ENCODE results near the gene VPS54.

The VPS54 gene

GRCh38 chr2:63880625-63881024 lies 138.6 kb downstream of the VPS54 start:
- Mint-ChIP-seq H3K27me3 (no peaks in the 10 kb centered on the region), H3K36me3 (ENCODE audit: insufficient read depth) (peaks cover 37% of the 10 kb centered on the region), H3K4me1 (peaks cover 34% of the 10 kb centered on the region), H3K27ac (ENCODE audit: low read depth) (peak overlapping the region; percentile 24), H3K4me3 (no peak overlapping the region), H3K9me3 (no peaks in the 10 kb centered on the region)
- DNase-seq (ENCODE audit: low spot score in 2 of 2) (no peak), ATAC-seq (replicated peaks; ENCODE audit: extremely low read depth, poor library complexity, severe bottlenecking) (no peak)

GRCh38 chr2:63879876-63880433 lies 139.3 kb downstream of the VPS54 start:
- DNase-seq (ENCODE audit: low spot score in 2 of 2) (no peak), ATAC-seq (replicated peaks; ENCODE audit: extremely low read depth, poor library complexity, severe bottlenecking) (no peak)
- H3K36me3 Mint-ChIP-seq (ENCODE audit: insufficient read depth) = peaks cover 32% of the 10 kb centered on the region
- no peaks in the 10 kb centered on the region for H3K9me3 Mint-ChIP-seq
- peak overlapping the region; percentile 24 for H3K27ac Mint-ChIP-seq (ENCODE audit: low read depth)
- no peaks in the 10 kb centered on the region for H3K27me3 Mint-ChIP-seq
- H3K4me3 Mint-ChIP-seq = no peak overlapping the region
- peaks cover 39% of the 10 kb centered on the region for H3K4me1 Mint-ChIP-seq

GRCh38 chr2:63878486-63878885 lies 140.7 kb downstream of the VPS54 start:
- H3K36me3 Mint-ChIP-seq (ENCODE audit: insufficient read depth) = peaks cover 21% of the 10 kb centered on the region
- DNase-seq (ENCODE audit: low spot score in 2 of 2) = no peak
- no peaks in the 10 kb centered on the region for H3K27me3 Mint-ChIP-seq
- no peaks in the 10 kb centered on the region for H3K9me3 Mint-ChIP-seq
- no peak for ATAC-seq (replicated peaks; ENCODE audit: extremely low read depth, poor library complexity, severe bottlenecking)
- H3K27ac Mint-ChIP-seq (ENCODE audit: low read depth) = no peak overlapping the region
- H3K4me3 Mint-ChIP-seq = no peak overlapping the region
- H3K4me1 Mint-ChIP-seq = peaks cover 51% of the 10 kb centered on the region

GRCh38 chr2:63876311-63876710 lies 142.9 kb downstream of the VPS54 start:
- peaks cover 14% of the 10 kb centered on the region for H3K36me3 Mint-ChIP-seq (ENCODE audit: insufficient read depth)
- no peak for DNase-seq (ENCODE audit: low spot score in 2 of 2)
- no peaks in the 10 kb centered on the region for H3K27me3 Mint-ChIP-seq
- H3K4me3 Mint-ChIP-seq = no peak overlapping the region
- H3K27ac Mint-ChIP-seq (ENCODE audit: low read depth) = peak overlapping the region; percentile 24
- H3K9me3 Mint-ChIP-seq = no peaks in the 10 kb centered on the region
- no peak for ATAC-seq (replicated peaks; ENCODE audit: extremely low read depth, poor library complexity, severe bottlenecking)
- peaks cover 49% of the 10 kb centered on the region for H3K4me1 Mint-ChIP-seq

GRCh38 chr2:63875559-63876245 lies 143.5 kb downstream of the VPS54 start:
- ATAC-seq (replicated peaks; ENCODE audit: extremely low read depth, poor library complexity, severe bottlenecking) = no peak
- H3K27me3 Mint-ChIP-seq = no peaks in the 10 kb centered on the region
- H3K9me3 Mint-ChIP-seq = no peaks in the 10 kb centered on the region
- H3K36me3 Mint-ChIP-seq (ENCODE audit: insufficient read depth) = peaks cover 14% of the 10 kb centered on the region
- DNase-seq (ENCODE audit: low spot score in 2 of 2) = no peak
- no peak overlapping the region for H3K4me3 Mint-ChIP-seq
- H3K4me1 Mint-ChIP-seq = peaks cover 43% of the 10 kb centered on the region
- peak overlapping the region; percentile 24 for H3K27ac Mint-ChIP-seq (ENCODE audit: low read depth)

GRCh38 chr2:63875131-63875527 lies 144.1 kb downstream of the VPS54 start:
- no peak overlapping the region for H3K4me3 Mint-ChIP-seq
- H3K36me3 Mint-ChIP-seq (ENCODE audit: insufficient read depth) = peaks cover 14% of the 10 kb centered on the region
- H3K27me3 Mint-ChIP-seq = no peaks in the 10 kb centered on the region
- DNase-seq (ENCODE audit: low spot score in 2 of 2) (no peak), ATAC-seq (replicated peaks; ENCODE audit: extremely low read depth, poor library complexity, severe bottlenecking) (no peak)
- no peaks in the 10 kb centered on the region for H3K9me3 Mint-ChIP-seq
- H3K27ac Mint-ChIP-seq (ENCODE audit: low read depth) = peak overlapping the region; percentile 24
- peaks cover 40% of the 10 kb centered on the region for H3K4me1 Mint-ChIP-seq

GRCh38 chr2:63874204-63875130 lies 144.8 kb downstream of the VPS54 start:
- DNase-seq (ENCODE audit: low spot score in 2 of 2) (no peak), ATAC-seq (replicated peaks; ENCODE audit: extremely low read depth, poor library complexity, severe bottlenecking) (no peak)
- H3K4me1 Mint-ChIP-seq = peaks cover 40% of the 10 kb centered on the region
- peaks cover 14% of the 10 kb centered on the region for H3K36me3 Mint-ChIP-seq (ENCODE audit: insufficient read depth)
- no peaks in the 10 kb centered on the region for H3K9me3 Mint-ChIP-seq
- H3K27ac Mint-ChIP-seq (ENCODE audit: low read depth) = no peak overlapping the region
- H3K4me3 Mint-ChIP-seq = no peak overlapping the region
- no peaks in the 10 kb centered on the region for H3K27me3 Mint-ChIP-seq

- no peaks in the 10 kb centered on the region for H3K9me3 Mint-ChIP-seq
- DNase-seq (ENCODE audit: low spot score in 2 of 2) = no peak
- H3K36me3 Mint-ChIP-seq (ENCODE audit: insufficient read depth) = peaks cover 15% of the 10 kb centered on the region
- no peak for ATAC-seq (replicated peaks; ENCODE audit: extremely low read depth, poor library complexity, severe bottlenecking)
- H3K4me1 Mint-ChIP-seq = peaks cover 47% of the 10 kb centered on the region
- H3K4me3 Mint-ChIP-seq = no peak overlapping the region
- no peaks in the 10 kb centered on the region for H3K27me3 Mint-ChIP-seq
- H3K27ac Mint-ChIP-seq (ENCODE audit: low read depth) = no peak overlapping the region
Measured at GRCh38 chr2:63872571-63873328, 146.5 kb downstream of the VPS54 start.

GRCh38 chr2:63871864-63872263 lies 147.4 kb downstream of the VPS54 start:
- Mint-ChIP-seq H3K4me3 (no peak overlapping the region), H3K36me3 (ENCODE audit: insufficient read depth) (peaks cover 10% of the 10 kb centered on the region), H3K27ac (ENCODE audit: low read depth) (peak overlapping the region; percentile 46), H3K27me3 (no peaks in the 10 kb centered on the region), H3K9me3 (no peaks in the 10 kb centered on the region), H3K4me1 (peaks cover 44% of the 10 kb centered on the region)
- no peak for DNase-seq (ENCODE audit: low spot score in 2 of 2)
- ATAC-seq (replicated peaks; ENCODE audit: extremely low read depth, poor library complexity, severe bottlenecking) = no peak

GRCh38 chr2:63870679-63871078 lies 148.5 kb downstream of the VPS54 start:
- H3K27me3 Mint-ChIP-seq = no peaks in the 10 kb centered on the region
- ATAC-seq (replicated peaks; ENCODE audit: extremely low read depth, poor library complexity, severe bottlenecking) (no peak), DNase-seq (ENCODE audit: low spot score in 2 of 2) (no peak)
- no peaks in the 10 kb centered on the region for H3K9me3 Mint-ChIP-seq
- peaks cover 46% of the 10 kb centered on the region for H3K4me1 Mint-ChIP-seq
- peaks cover 9% of the 10 kb centered on the region for H3K36me3 Mint-ChIP-seq (ENCODE audit: insufficient read depth)
- no peak overlapping the region for H3K27ac Mint-ChIP-seq (ENCODE audit: low read depth)
- no peak overlapping the region for H3K4me3 Mint-ChIP-seq

GRCh38 chr2:63866009-63866709 lies 153.1 kb downstream of the VPS54 start:
- Mint-ChIP-seq H3K27ac (ENCODE audit: low read depth) (peak overlapping the region; percentile 85), H3K4me1 (peaks cover 33% of the 10 kb centered on the region), H3K36me3 (ENCODE audit: insufficient read depth) (peaks cover 21% of the 10 kb centered on the region), H3K4me3 (no peak overlapping the region), H3K9me3 (no peaks in the 10 kb centered on the region), H3K27me3 (no peaks in the 10 kb centered on the region)
- ATAC-seq (replicated peaks; ENCODE audit: extremely low read depth, poor library complexity, severe bottlenecking) (no peak), DNase-seq (ENCODE audit: low spot score in 2 of 2) (no peak)

Measured in central memory CD8-positive, alpha-beta T cell (primary cell).